Esophagus muscularis mucosa (tissue), 4 donors: Measurements from ENCODE around the gene PPP2R3B.

Experiments used
- CTCF ChIP-seq, 3 experiments: fragments of 200-600 bp in 2 of 3; fragments of 450-650 bp in 1 of 3; sonication (generic) in 2 of 3; IDR thresholded peaks; one replicate each; pipeline ENCODE4 v1.5.1; 2017 to 2019; ENCODE audit warnings: antibody characterized with exemption in 3 of 3, mild to moderate bottlenecking in 2 of 3, moderate library complexity in 1 of 3
- EP300 ChIP-seq: sonication (generic); formaldehyde crosslinking; IDR thresholded peaks from one replicate; pipeline ENCODE4 v1.6.1; 2017; ENCODE audit warnings: antibody characterized with exemption
- POLR2A ChIP-seq: fragments of 450-650 bp; IDR thresholded peaks from one replicate; pipeline ENCODE4 v1.6.1; 2017; ENCODE audit warnings: antibody characterized with exemption, moderate library complexity, mild to moderate bottlenecking, low read depth

GRCh38 chrX:332496-332860 lies 54.2 kb downstream of the PPP2R3B start:
- no peak for TF ChIP-seq CTCF (IDR thresholded peaks at IDR 0.05)
- TF ChIP-seq POLR2A: no peak
- TF ChIP-seq EP300: no peak
